ENCODE data around the gene SCYGR3. TPM values are rescaled to one million over a fixed set of nuclear protein-coding genes. Genes with fewer than 3 reads are reported as not detected.

The SCYGR3 gene
- total and polyA plus RNA-seq, 2 experiments from 2014 or later = not detected

GRCh38 chr2:227568852-227569169 lies 45.8 kb downstream of the SCYGR3 start (continued):
- no peak for TF ChIP-seq ZNF462 (CRISPR knock-in tag; IDR thresholded peaks at IDR 0.05)
- no peak for TF ChIP-seq REST (IDR thresholded peaks at IDR 0.05; ENCODE audit: unreplicated experiment)
- no peak for TF ChIP-seq ZNF114 (CRISPR knock-in tag; IDR thresholded peaks at IDR 0.05)
- no peak for TF ChIP-seq STAT1 (IDR thresholded peaks at IDR 0.05; ENCODE audit: unreplicated experiment)
- TF ChIP-seq EZH2phosphoT487 (IDR thresholded peaks at IDR 0.05; ENCODE audit: unreplicated experiment) = no peak
- TF ChIP-seq ZNF331 (CRISPR knock-in tag; IDR thresholded peaks at IDR 0.05; ENCODE audit: low read depth) = no peak
- TF ChIP-seq NANOG (IDR thresholded peaks at IDR 0.05; ENCODE audit: borderline replicate concordance) = no peak

All from GM23338 (cell line).